HCT116 (cell line): ENCODE measurements around the gene MBOAT7. TPM values are rescaled to one million over a fixed set of nuclear protein-coding genes. Genes with fewer than 3 reads are reported as not detected.

Source experiments
- ATAC-seq: fragments of 200-7000 bp; cut with Tn5 transposase; 2 replicates; pipeline ENCODE4 v1.9.1; 2020; ENCODE audit warnings: mild to moderate bottlenecking, moderate library complexity
- BruUV-seq: library from RNA; stranded (reverse); fragments of 400-500 nt; replicated peaks from 2 replicates; lab custom pipeline; 2021; lab: Mats Ljungman, UMichigan
- CTCF ChIA-PET: fragments of 300-600 bp; sonication (Branson Sonifier 250); formaldehyde crosslinking; loops from one replicate; lab custom pipeline; 2021; ENCODE audit warnings: antibody characterized with exemption; lab: Charles Lee
- POLR2A ChIA-PET: fragments of 300-600, 350-600 bp; sonication (Branson Sonifier 250); formaldehyde crosslinking; loops from one replicate; lab custom pipeline; 2021; ENCODE audit warnings: antibody characterized with exemption; lab: Charles Lee
- RAD21 ChIA-PET, 2 experiments: fragments of 300-600 bp; sonication (Branson Sonifier 250); formaldehyde crosslinking; loops; one replicate each; lab custom pipeline; 2023; ENCODE audit warnings: low total read pairs in 2 of 2; ENCODE audit not compliant: uncharacterized antibody in 2 of 2, unreplicated experiment in 2 of 2, low non-redundant PET in 1 of 2; lab: Charles Lee
- DNase-seq: peaks from one replicate; pipeline ENCODE4 v3.0.0-alpha.2; 2010; ENCODE audit warnings: low read depth, low spot score
- H2AFZ ChIP-seq: fragments of 200-600 bp; shearing (Covaris generic), sonication (generic); 2 replicates; pipeline ENCODE4 v1.6.1; 2017; ENCODE audit warnings: low read depth, mixed run types, mixed read lengths, antibody characterized with exemption, low read length; ENCODE audit not compliant: poor library complexity, severe bottlenecking
- H3K27ac ChIP-seq: 2 replicates; pipeline ENCODE4 v1.5.1; 2012; ENCODE audit warnings: low read depth, low read length
- H3K27me3 ChIP-seq: fragments of 200-600 bp; sonication (generic); 2 replicates; pipeline ENCODE4 v1.6.1; 2016; ENCODE audit warnings: mixed run types, low read length, mixed read lengths; ENCODE audit not compliant: insufficient read depth
- H3K36me3 ChIP-seq, 2 experiments: fragments of 200-500 bp in 1 of 2; fragments of 200-600 bp in 1 of 2; sonication (Bioruptor generic) in 1 of 2; sonication (generic) in 1 of 2; 2 replicates each; pipeline versions ENCODE4 v1.5.1 to v1.6.1; 2014 to 2016; ENCODE audit warnings: low read length in 2 of 2, inconsistent platforms in 1 of 2, mixed read lengths in 1 of 2, mixed run types in 1 of 2; ENCODE audit not compliant: insufficient read depth in 2 of 2, control insufficient read depth in 1 of 2
- H3K4me1 ChIP-seq, 2 experiments: fragments of 200-600 bp in 1 of 2; sonication (generic) in 1 of 2; 2 replicates each; pipeline versions ENCODE4 v1.5.1 to v1.6.1; 2012 to 2017; ENCODE audit warnings: low read length in 2 of 2, inconsistent platforms in 1 of 2, mild to moderate bottlenecking in 1 of 2, mixed read lengths in 1 of 2, mixed run types in 1 of 2, moderate library complexity in 1 of 2; ENCODE audit not compliant: insufficient read depth in 2 of 2, control insufficient read depth in 1 of 2
- H3K4me2 ChIP-seq: fragments of 200-600 bp; sonication (generic); 2 replicates; pipeline ENCODE4 v1.6.1; 2017; ENCODE audit warnings: mixed run types, low read length, mixed read lengths
- H3K4me3 ChIP-seq, 2 experiments: fragments of 200-600 bp in 1 of 2; sonication (generic) in 1 of 2; replicated peaks in 1 of 2; 2 replicates each; pipeline ENCODE4 v1.5.1; 2011 to 2016; ENCODE audit warnings: low read length in 2 of 2, control low read depth in 1 of 2, low read depth in 1 of 2, mild to moderate bottlenecking in 1 of 2, mixed read lengths in 1 of 2, mixed run types in 1 of 2
- H3K79me2 ChIP-seq: fragments of 200-600 bp; sonication (generic); 2 replicates; pipeline ENCODE4 v1.6.1; 2017; ENCODE audit warnings: mild to moderate bottlenecking, mixed run types, low read length, moderate library complexity, mixed read lengths; ENCODE audit not compliant: insufficient read depth
- H3K9ac ChIP-seq: fragments of 200-600 bp; sonication (generic); 2 replicates; pipeline ENCODE4 v1.6.1; 2016; ENCODE audit warnings: low read length, mixed read lengths
- H3K9me2 ChIP-seq: fragments of 200-600 bp; sonication (generic), shearing (Covaris generic); 2 replicates; pipeline ENCODE4 v1.6.1; 2017; ENCODE audit warnings: mixed run types, mild to moderate bottlenecking, moderate library complexity; ENCODE audit not compliant: insufficient read depth
- H3K9me3 ChIP-seq, 2 experiments: fragments of 200-500 bp in 1 of 2; fragments of 200-600 bp in 1 of 2; sonication (Bioruptor generic) in 1 of 2; sonication (generic) in 1 of 2; 2 replicates each; pipeline ENCODE4 v1.6.1; 2014 to 2017; ENCODE audit warnings: low read length in 2 of 2, mixed read lengths in 2 of 2, inconsistent platforms in 1 of 2, low read depth in 1 of 2, mild to moderate bottlenecking in 1 of 2, mixed run types in 1 of 2, moderate library complexity in 1 of 2; ENCODE audit not compliant: control insufficient read depth in 1 of 2, insufficient read depth in 1 of 2
- H4K20me1 ChIP-seq: fragments of 200-600 bp; sonication (generic), shearing (Covaris generic); 2 replicates; pipeline ENCODE4 v1.6.1; 2017; ENCODE audit warnings: mixed run types, mild to moderate bottlenecking, moderate library complexity; ENCODE audit not compliant: insufficient read depth
- CBX3 ChIP-seq: IDR thresholded peaks from 2 replicates; pipeline ENCODE4 v1.6.1; 2012; ENCODE audit warnings: low read depth
- CEBPB ChIP-seq: IDR thresholded peaks from 2 replicates; pipeline ENCODE4 v1.6.1; 2012; ENCODE audit warnings: low read depth
- EZH2 ChIP-seq: fragments of 200-600 bp; sonication (generic); IDR thresholded peaks from 2 replicates; pipeline ENCODE4 v1.6.1; 2017; ENCODE audit warnings: antibody characterized with exemption, mixed run types
- EZH2phosphoT487 ChIP-seq: fragments of 200-600 bp; IDR thresholded peaks from 2 replicates; pipeline ENCODE4 v1.6.1; 2018; ENCODE audit warnings: antibody characterized with exemption, borderline replicate concordance
- FOSL1 ChIP-seq: IDR thresholded peaks from 2 replicates; pipeline ENCODE4 v1.6.1; 2012; ENCODE audit warnings: low read depth
- POLR2A ChIP-seq: IDR thresholded peaks from 2 replicates; pipeline ENCODE4 v1.7.0; 2011; ENCODE audit warnings: borderline replicate concordance; ENCODE audit not compliant: insufficient read depth, insufficient read length; ENCODE audit errors: extremely low read depth
- POLR2AphosphoS5 ChIP-seq: IDR thresholded peaks from 2 replicates; pipeline ENCODE4 v1.6.1; 2011; ENCODE audit warnings: mild to moderate bottlenecking, low read depth, low read length, moderate library complexity
- SIN3A ChIP-seq: IDR thresholded peaks from 2 replicates; pipeline ENCODE4 v1.6.1; 2012; ENCODE audit warnings: low read depth
- SP1 ChIP-seq: IDR thresholded peaks from 2 replicates; pipeline ENCODE4 v1.6.1; 2012; ENCODE audit warnings: low read depth
- TCF7L2 ChIP-seq: IDR thresholded peaks from 2 replicates; pipeline ENCODE4 v1.7.0; 2011; ENCODE audit warnings: borderline replicate concordance, inconsistent platforms; ENCODE audit not compliant: insufficient read depth, insufficient read length; ENCODE audit errors: extremely low read depth
- YY1 ChIP-seq: IDR thresholded peaks from 2 replicates; pipeline ENCODE4 v1.6.1; 2011; ENCODE audit warnings: low read length, low read depth, moderate library complexity, mild to moderate bottlenecking; ENCODE audit not compliant: insufficient replicate concordance; ENCODE audit errors: extremely low read depth
- ZBTB33 ChIP-seq: IDR thresholded peaks from 2 replicates; pipeline ENCODE4 v1.6.1; 2011; ENCODE audit warnings: mild to moderate bottlenecking, low read length, moderate library complexity; ENCODE audit not compliant: insufficient replicate concordance; ENCODE audit errors: extremely low read depth
- intact Hi-C: fragments of 100-400 bp; cut with micrococcal nuclease; formaldehyde crosslinking; loops from 2 replicates; pipeline ENCODE4 v1.10.0; 2022
- total RNA-seq: library from RNA; stranded (reverse); gene quantifications from one replicate; pipeline ENCODE4 v1.2.1, GENCODE V29; 2021; ENCODE audit not compliant: unreplicated experiment
- TF ChIP-seq, protein P1 (sequence below), 3 experiments: fragments of 200-600 bp in 1 of 3; sonication (generic) in 1 of 3; IDR thresholded peaks in 2 of 3; conservative IDR thresholded peaks in 1 of 3; 2 replicates each; pipeline ENCODE4 v1.5.1; 2012 to 2017; ENCODE audit warnings: low read depth in 2 of 3, low read length in 2 of 3, antibody characterized with exemption in 1 of 3, borderline replicate concordance in 1 of 3, control low read depth in 1 of 3, mild to moderate bottlenecking in 1 of 3, mixed read lengths in 1 of 3, mixed run types in 1 of 3, moderate library complexity in 1 of 3; ENCODE audit not compliant: insufficient read depth in 1 of 3
- TF ChIP-seq, protein P2 (sequence below): IDR thresholded peaks from 2 replicates; pipeline ENCODE4 v1.6.1; 2012

The MBOAT7 gene
- total RNA-seq, 1 experiment from 2014 or later: 113 TPM

DNA sequence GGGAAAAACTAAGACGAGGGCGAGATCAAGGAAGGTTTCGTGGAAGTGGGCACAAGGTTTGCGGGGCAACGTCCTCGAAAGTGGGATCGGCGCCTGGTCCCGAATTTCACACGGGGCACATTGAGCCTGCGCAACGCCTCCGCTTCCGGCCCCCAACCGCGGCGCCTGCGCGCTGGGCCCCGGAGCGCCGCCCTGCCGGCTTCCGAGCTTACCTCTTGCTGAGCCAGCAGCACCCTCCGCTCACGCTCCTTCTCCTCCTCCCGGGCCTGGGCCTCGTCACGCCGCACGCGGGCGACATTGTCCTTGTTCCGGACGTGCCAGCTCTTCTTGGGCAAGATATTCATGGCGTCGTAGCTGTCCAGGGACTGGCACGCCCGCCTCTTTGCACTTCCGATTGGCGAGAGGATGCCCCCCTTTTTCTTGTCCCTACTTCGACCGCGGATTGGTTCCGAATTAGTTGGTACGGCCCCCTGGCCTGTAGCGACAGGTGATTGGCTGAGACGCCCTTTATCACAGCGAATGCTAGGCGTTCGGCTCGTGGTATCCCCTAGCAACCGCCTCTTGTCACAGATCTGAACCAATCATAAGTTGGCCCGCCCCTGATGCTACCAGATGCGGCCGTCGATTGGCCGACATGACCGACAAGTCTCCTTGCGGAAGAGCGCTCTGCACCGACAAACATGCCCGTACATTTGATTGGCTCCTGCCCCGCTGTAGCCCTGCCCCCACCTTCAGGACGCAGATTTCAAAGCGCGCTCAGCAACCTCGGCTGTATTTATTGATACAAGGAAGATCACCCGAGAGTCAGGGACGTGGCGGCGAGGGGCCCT lies 29.8 kb downstream of the MBOAT7 start, which contains the start of gene LENG1 (continued):
- TF ChIP-seq SIN3A (peak; percentile 89), EZH2 (no peak), POLR2AphosphoS5 (peak; percentile 51), YY1 (no peak), FOSL1 (no peak)

- H2AFZ ChIP-seq: no peak overlapping the region
- POLR2A ChIA-PET: interaction anchor here (0.8 to 1.6 kb wide), 4 partner anchors 8 to 41 kb away, joined by 3 to 13 read pairs (median 6); partner anchors contain the start of genes MBOAT7 and TSEN34
- RAD21 ChIA-PET: no interaction called here
- TF ChIP-seq, protein P1, sequence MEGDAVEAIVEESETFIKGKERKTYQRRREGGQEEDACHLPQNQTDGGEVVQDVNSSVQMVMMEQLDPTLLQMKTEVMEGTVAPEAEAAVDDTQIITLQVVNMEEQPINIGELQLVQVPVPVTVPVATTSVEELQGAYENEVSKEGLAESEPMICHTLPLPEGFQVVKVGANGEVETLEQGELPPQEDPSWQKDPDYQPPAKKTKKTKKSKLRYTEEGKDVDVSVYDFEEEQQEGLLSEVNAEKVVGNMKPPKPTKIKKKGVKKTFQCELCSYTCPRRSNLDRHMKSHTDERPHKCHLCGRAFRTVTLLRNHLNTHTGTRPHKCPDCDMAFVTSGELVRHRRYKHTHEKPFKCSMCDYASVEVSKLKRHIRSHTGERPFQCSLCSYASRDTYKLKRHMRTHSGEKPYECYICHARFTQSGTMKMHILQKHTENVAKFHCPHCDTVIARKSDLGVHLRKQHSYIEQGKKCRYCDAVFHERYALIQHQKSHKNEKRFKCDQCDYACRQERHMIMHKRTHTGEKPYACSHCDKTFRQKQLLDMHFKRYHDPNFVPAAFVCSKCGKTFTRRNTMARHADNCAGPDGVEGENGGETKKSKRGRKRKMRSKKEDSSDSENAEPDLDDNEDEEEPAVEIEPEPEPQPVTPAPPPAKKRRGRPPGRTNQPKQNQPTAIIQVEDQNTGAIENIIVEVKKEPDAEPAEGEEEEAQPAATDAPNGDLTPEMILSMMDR (IDR thresholded peaks at IDR 0.05 in 2 of 3, conservative IDR thresholded peaks at IDR 0.05 in 1 of 3; ENCODE audit: borderline replicate concordance in 1 of 3, insufficient read depth in 1 of 3, low read depth in 2 of 3, low read length in 2 of 3): no peak
- TF ChIP-seq POLR2A (no peak), TCF7L2 (no peak), ZBTB33 (no peak), SP1 (no peak), CEBPB (no peak), EZH2phosphoT487 (no peak), FOSL1 (no peak), YY1 (no peak), CBX3 (no peak; the same call in 1 of the 2 replicates)
- TF ChIP-seq, protein P2, sequence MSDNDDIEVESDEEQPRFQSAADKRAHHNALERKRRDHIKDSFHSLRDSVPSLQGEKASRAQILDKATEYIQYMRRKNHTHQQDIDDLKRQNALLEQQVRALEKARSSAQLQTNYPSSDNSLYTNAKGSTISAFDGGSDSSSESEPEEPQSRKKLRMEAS: no peak
Measured at GRCh38 chr19:54158812-54159351, 30.5 kb downstream of the MBOAT7 start.

More at GRCh38 chr19:54158812-54159351, 30.5 kb downstream of the MBOAT7 start:
- no peaks in the 10 kb centered on the region for H3K9me3 ChIP-seq
- H4K20me1 ChIP-seq: no peaks in the 10 kb centered on the region
- peaks cover 8% of the 10 kb centered on the region for H3K79me2 ChIP-seq
- H3K9me2 ChIP-seq: no peaks in the 10 kb centered on the region
- peak overlapping the region; percentile 68 for H3K9ac ChIP-seq
- no peaks in the 10 kb centered on the region for H3K27me3 ChIP-seq
- peak overlapping the region; percentile 93 for H3K4me2 ChIP-seq
- intact Hi-C loops: loop anchor here (1.0 kb wide), 1 partner anchor 22 kb away; the partner anchor contains the start of gene CNOT3
- H3K4me1 ChIP-seq: peaks cover 26 to 41% of the 10 kb centered on the region in 2 experiments
- ATAC-seq (no peak), DNase-seq (no peak)
- H3K4me3 ChIP-seq: peak overlapping the region; percentile 82 to 84
- BruUV-seq: TSS peak; percentile 71
- peaks cover 28 to 30% of the 10 kb centered on the region in 2 experiments; a peak in 3 of 4 replicates for H3K36me3 ChIP-seq
- CTCF ChIA-PET: interaction anchor here (0.6 to 1.3 kb wide), 5 partner anchors 10 to 107 kb away, joined by 3 to 6 read pairs (median 3); partner anchors contain the start of genes MBOAT7 and TMC4
- peak overlapping the region; percentile 87 for H3K27ac ChIP-seq
